RPMI7951 (cell line): ENCODE results near the gene ANKRD11. TPM values are rescaled to one million over a fixed set of nuclear protein-coding genes. Genes with fewer than 3 reads are reported as not detected.
"Not testable (repeated sequence)": the region's sequence is repeated elsewhere in the genome, so short reads cannot be mapped to it uniquely, and the experiment has no call there.

Experiments used
- DNase-seq: peaks from one replicate; pipeline ENCODE4 v3.0.0-alpha.2; 2012; ENCODE audit warnings: low read depth
- total RNA-seq: library from RNA; depleted of rRNA; stranded (reverse); fragments of >200 nt; shearing (Covaris generic); gene quantifications from 2 replicates; pipeline ENCODE4 v1.2.3, GENCODE V29; 2014

ANKRD11 gene
- total RNA-seq, 1 experiment from 2014 or later = 31.2 TPM

- no peak for DNase-seq
Measured at GRCh38 chr16:89453501-89454321, 36.6 kb downstream of the ANKRD11 start.

GRCh38 chr16:89452925-89453324, 37.4 kb downstream of the ANKRD11 start:
- DNase-seq = no peak

DNA sequence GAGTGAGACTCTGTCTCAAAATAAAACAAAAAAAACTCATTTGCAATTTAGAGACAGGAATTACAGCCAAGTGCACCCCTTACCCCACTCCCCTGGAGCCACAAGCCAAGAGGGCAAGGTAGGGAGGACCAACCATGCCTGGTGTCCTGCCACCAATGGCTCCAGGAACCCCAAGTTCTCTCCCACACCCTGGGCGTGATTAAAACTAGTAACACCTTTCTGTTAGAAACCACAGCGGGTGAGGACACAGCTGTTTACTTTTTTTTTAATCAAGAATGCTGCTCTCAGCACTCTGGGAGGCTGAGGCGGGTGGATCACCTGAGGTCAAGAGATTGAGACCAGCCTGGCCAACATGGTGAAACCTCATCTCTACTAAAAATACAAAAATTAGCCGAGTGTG, 38.1 kb downstream of the ANKRD11 start:
- DNase-seq = no peak

DNA sequence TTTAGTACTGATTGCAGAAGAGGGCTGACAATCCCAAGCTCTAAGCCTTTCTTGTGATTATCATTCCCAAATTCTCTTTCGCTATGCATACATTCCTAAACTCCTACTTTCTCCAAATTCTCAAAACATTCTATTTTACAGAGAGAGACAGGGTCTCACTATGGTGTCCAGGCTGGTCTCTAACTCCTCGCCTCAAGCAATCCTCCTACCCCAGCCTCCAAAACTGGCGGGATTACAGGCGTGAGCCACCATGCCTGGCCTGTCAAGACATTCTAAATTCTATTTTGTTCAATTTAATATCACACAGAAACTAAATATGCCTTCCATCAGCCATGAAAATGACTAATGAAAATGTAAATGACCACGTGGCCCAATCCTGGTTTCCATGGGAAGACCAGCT, 39.8 kb downstream of the ANKRD11 start:
- DNase-seq = no peak

- no peak for DNase-seq
Measured at GRCh38 chr16:89449726-89450335, 40.5 kb downstream of the ANKRD11 start.

- DNase-seq = no peak
Measured at GRCh38 chr16:89448656-89449055, 41.7 kb downstream of the ANKRD11 start.

DNA sequence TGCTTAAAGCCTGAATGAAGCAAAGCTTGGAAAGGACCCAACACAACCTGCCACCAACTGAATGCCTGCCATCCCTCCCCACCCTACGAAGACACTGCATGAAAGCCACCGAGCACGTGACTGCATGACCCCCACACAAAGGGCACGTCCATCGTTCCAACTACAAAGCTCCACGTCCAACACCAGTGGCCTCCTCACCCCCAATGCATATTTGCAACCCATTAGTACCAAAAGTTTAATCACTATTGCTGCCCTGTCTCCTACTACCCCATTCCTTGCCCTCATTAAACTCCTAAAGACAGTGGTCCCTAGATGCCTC, 43.4 kb downstream of the ANKRD11 start:
- no peak for DNase-seq

- DNase-seq = no peak
Measured at GRCh38 chr16:89446136-89446974, 44.0 kb downstream of the ANKRD11 start.

DNA sequence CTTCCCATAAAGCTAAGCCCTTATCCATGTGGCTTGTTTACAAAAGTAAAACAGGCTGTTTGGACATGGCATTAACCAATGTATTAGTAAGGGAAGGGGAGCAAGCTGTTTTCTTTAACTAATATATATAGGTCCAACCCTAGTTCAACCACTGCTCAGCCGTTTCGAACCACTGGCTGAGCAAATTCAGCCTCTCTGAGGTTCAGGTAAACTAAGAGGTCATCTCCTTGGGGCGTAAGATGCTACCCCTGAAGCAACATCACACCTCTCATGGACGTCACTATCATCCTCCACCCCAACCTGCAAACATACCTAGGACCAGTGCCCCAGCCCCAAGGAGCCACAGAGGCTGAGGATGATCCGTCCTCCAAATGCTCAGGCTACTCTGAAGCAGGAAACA, 45.2 kb downstream of the ANKRD11 start:
- DNase-seq = no peak

GRCh38 chr16:89444728-89445127, 45.6 kb downstream of the ANKRD11 start:
- no peak for DNase-seq

- no peak for DNase-seq
Measured at GRCh38 chr16:89444151-89444723, 46.1 kb downstream of the ANKRD11 start.

GRCh38 chr16:89443727-89444084, 46.7 kb downstream of the ANKRD11 start:
- no peak for DNase-seq

- peak; percentile 40 for DNase-seq
Measured at GRCh38 chr16:89442990-89443726, 47.2 kb downstream of the ANKRD11 start.

DNA sequence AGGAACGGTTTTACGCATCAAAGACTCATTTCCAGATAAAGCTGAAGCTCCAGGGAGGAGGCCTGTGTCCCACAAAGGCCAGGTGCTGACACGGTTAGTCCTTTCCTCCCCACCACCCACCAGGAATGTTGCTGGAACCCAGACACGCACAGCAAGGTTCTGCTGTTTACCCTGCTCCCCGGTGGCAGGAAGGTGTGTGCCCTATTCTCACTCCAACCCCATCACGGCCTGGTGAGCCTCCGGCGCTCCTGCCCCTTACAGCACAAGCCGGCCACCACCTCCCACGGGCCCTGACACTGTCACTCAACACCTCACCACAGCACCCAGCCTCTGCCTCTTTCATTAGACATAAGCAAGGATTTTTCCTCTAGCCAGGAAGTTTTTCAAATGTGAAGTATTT, 47.8 kb downstream of the ANKRD11 start:
- DNase-seq = no peak

DNA sequence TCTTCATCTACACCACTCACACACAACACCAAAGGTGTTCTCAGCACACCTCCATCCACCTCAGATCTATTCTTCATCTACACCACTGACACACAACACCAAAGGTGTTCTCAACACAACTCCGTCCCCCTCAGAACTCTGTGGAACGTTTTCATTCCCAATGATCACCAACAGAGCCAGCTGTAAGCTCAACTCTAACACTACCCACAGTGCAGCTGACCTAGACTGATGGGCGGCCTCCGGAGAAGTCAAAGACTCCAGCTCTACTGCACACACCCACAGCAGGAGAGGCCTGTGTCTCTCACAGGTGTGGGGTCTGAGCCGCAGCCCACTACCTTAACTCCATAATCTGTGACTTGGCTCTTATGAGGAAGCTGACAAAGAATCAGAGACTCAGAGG, 50.7 kb downstream of the ANKRD11 start:
- DNase-seq = no peak

DNA sequence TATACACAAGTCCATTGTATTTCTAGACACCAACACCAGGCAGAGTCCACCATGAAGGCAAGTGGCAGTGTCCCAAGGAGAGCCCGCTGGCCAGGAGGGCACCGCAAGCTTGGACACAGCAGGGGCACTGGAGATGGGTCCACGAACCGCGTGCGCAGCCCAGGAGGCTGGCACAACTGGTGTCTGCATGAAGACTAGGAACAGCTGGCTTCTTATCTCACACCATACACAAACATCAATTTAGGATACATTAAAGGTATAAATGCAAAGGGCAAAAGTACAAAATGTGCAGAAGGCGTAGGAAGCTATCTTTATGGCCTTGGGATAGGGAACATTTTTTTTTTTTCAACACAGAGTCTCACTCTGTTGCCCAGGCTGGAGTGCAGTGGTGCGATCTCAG, 52.4 kb downstream of the ANKRD11 start:
- DNase-seq = no peak

DNA sequence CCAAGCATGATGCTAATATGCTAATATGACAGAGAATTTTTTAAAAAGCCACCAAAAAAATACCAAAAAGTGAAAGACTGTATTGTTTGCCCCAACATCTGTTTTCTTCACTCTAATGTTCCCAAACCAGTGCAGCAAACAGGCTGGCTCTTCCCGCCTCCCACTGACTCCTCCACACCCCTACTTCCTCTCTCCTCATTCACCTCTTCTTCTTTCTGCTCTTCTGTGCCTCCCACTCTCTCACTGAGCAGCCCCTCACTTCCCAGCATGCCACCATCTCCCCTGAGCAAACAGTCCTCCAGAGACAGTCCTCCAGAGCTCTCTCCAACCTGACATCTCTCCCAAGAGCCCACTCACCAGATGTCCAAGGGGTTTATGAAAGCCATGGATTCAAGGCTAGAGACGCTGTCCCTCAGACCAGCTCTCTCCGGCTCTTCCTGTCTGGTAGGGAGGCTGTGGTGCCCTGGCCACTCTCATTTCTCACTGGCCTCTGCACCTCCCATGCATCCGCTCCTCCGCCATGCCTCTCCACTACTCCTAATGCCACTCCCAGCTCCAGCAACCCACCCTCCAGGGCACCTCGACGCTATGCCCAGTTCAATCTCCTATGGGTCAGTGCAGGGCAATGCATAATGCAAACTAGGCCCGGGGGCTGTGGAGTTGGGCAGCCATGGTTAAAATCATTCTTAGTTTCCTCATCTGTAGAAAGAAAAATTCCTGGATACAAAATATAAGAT, 52.9 kb downstream of the ANKRD11 start:
- no peak for DNase-seq

DNA sequence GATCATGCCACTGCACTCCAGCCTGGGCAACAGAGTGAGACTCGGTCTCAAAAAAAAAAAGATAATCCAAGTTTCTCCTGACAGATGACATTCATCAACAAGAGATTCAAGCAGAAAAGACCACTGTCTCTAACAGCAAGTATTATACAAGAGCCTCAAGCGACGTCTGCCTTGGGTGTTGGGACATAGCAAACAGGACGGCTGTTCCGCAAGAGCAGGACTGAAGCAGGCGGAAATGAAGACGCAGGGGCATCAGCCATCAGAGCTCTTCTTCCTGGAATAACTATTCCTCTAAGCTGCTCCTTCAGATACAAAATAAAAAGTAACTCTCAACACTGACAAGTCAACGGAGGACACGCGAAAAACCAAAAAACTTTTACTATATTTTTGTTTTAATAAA, 54.0 kb downstream of the ANKRD11 start:
- no peak for DNase-seq

DNA sequence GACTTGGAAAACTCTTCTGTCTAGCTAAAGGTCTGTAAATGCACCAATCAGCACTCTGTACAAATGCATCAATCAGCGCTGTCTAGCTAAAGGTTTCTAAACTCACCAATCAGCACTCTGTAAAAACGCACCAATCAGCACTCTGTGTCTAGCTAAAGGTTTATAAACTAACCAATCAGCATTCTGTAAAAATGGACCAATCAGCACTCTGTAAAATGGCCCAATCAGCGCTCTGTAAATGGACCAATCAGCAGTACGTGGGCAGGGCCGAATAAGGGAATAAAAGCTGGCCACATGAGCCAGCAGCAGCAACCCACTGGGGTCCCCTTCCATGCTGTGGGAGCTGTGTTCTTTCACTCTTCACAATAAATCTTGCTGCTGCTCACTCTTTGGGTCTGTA, 55.3 kb downstream of the ANKRD11 start:
- not testable (repeated sequence) for DNase-seq

GRCh38 chr16:89434490-89434889, 55.9 kb downstream of the ANKRD11 start:
- DNase-seq = no peak

DNA sequence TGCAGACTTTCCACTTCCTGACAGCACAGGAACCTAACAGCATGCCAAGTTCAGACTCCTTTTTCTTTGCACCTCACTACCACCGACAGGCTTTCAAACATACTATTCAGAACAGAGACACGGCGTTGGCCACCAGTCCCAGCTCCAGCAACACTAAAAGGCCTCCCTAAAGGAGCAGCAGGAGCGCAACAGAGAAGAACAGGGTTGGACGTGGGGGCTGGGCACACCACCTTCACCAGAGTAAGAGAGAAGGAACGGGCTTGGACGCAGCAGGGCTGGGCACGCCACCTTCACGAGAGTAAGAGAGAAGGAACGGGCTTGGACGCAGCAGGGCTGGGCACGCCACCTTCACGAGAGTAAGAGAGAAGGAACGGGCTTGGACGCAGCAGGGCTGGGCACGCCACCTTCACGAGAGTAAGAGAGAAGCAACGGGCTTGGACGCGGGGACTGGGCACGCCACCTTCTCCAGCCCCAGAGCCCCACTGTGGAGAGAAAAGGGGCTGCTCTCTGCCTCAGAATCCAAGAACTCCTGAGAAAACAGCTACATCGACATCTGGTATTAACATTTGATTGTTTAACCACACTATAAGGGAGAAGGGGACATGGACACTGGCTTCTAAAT, 56.9 kb downstream of the ANKRD11 start:
- DNase-seq = not testable (repeated sequence)
